ENCODE results near the gene CNTNAP5. TPM values are rescaled to one million over a fixed set of nuclear protein-coding genes. Genes with fewer than 3 reads are reported as not detected.

CNTNAP5 gene
- total RNA-seq, 1 experiment from 2014 or later, result 0.48 TPM

DNA sequence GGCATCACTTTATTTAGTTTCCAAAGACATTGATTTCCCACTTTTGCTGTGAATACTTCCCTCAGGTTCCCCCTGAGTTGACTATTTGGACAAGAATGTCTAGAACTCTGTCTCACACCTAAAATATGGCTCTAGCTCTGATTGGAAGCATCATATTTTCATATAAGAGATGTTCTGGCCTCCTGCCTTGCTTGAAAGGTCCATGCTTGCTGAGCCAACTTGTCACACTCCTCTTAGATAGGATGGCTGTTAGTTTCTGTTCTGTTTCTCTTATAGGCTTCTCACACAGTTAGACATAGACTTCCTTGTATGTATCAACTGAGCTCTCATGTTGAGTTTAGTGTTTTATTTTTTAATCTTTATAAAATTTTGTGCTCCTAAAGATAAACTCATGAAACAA is 87.1 kb downstream of the CNTNAP5 start:
- no peak overlapping the region for H2AK5ac ChIP-seq (ENCODE audit: insufficient read length, low read length)
- no peaks in the 10 kb centered on the region for H3K23me2 ChIP-seq (ENCODE audit: insufficient read length, low read depth, low read length, poor library complexity, severe bottlenecking)
- H3K18ac ChIP-seq (ENCODE audit: insufficient read length, low read depth, low read length), result no peak overlapping the region
- no peak overlapping the region for H3K14ac ChIP-seq (ENCODE audit: insufficient read depth, low read length)
- H3K79me1 ChIP-seq (ENCODE audit: insufficient read depth, low read depth, low read length, poor library complexity, severe bottlenecking), result no peaks in the 10 kb centered on the region
- H2AFZ ChIP-seq (ENCODE audit: low read length), result no peak overlapping the region
- no peak overlapping the region for H2BK120ac ChIP-seq (ENCODE audit: low read depth, low read length, poor library complexity, severe bottlenecking)
- H3K27ac Mint-ChIP-seq, result no peak overlapping the region
- H3K4me3 Mint-ChIP-seq, result no peak overlapping the region
- H4K20me1 ChIP-seq (ENCODE audit: control insufficient read depth, insufficient read depth, insufficient read length), result no peaks in the 10 kb centered on the region
- no peak overlapping the region for H4K5ac ChIP-seq (ENCODE audit: insufficient read length, low read depth, low read length)
- no peak overlapping the region for H2BK12ac ChIP-seq (ENCODE audit: insufficient read length, low read depth, low read length)
- no peaks in the 10 kb centered on the region; the same call in 1 of the 2 replicates for H3K4me1 ChIP-seq (ENCODE audit: insufficient read depth, low read length)
- no peaks in the 10 kb centered on the region for H3K27me3 Mint-ChIP-seq (ENCODE audit: low read depth)
- no peak overlapping the region for H2BK20ac ChIP-seq (ENCODE audit: low read depth, low read length, poor library complexity, severe bottlenecking)
- H3K79me2 ChIP-seq (ENCODE audit: insufficient read depth, low read length), result no peaks in the 10 kb centered on the region
- no peaks in the 10 kb centered on the region for H3K36me3 Mint-ChIP-seq (ENCODE audit: insufficient read depth in 1 of 3, low read depth in 3 of 3)
- no peak overlapping the region for H2BK15ac ChIP-seq (ENCODE audit: low read depth, low read length)
- H3T11ph ChIP-seq (ENCODE audit: low read length), result no peak overlapping the region
- H3K9me3 ChIP-seq (ENCODE audit: control insufficient read depth, low read depth, low read length), result no peaks in the 10 kb centered on the region
- H3K9me3 Mint-ChIP-seq, result no peaks in the 10 kb centered on the region
- no peak overlapping the region for H3K9ac ChIP-seq (ENCODE audit: extremely low read depth, insufficient read length, low read length)
- H4K8ac ChIP-seq (replicated peaks; ENCODE audit: insufficient read length, low read depth, low read length), result no peak overlapping the region
- no peak overlapping the region for H3K56ac ChIP-seq (ENCODE audit: insufficient read length, low read depth, low read length)
- no peak overlapping the region for H3K23ac ChIP-seq (ENCODE audit: insufficient read length, low read depth, low read length)
- H3K4me2 ChIP-seq (ENCODE audit: insufficient read depth, insufficient read length, low read length), result no peak overlapping the region
- H3K27me3 ChIP-seq (ENCODE audit: insufficient read depth, low read length), result no peaks in the 10 kb centered on the region
- H3K4ac ChIP-seq (ENCODE audit: low read depth, low read length), result no peak overlapping the region
- no peak overlapping the region for H2BK5ac ChIP-seq (ENCODE audit: insufficient read length, low read length)
- no peak for DNase-seq
- peaks cover 23 to 33% of the 10 kb centered on the region in 2 experiments for H3K4me1 Mint-ChIP-seq
- TF ChIP-seq, protein P1, sequence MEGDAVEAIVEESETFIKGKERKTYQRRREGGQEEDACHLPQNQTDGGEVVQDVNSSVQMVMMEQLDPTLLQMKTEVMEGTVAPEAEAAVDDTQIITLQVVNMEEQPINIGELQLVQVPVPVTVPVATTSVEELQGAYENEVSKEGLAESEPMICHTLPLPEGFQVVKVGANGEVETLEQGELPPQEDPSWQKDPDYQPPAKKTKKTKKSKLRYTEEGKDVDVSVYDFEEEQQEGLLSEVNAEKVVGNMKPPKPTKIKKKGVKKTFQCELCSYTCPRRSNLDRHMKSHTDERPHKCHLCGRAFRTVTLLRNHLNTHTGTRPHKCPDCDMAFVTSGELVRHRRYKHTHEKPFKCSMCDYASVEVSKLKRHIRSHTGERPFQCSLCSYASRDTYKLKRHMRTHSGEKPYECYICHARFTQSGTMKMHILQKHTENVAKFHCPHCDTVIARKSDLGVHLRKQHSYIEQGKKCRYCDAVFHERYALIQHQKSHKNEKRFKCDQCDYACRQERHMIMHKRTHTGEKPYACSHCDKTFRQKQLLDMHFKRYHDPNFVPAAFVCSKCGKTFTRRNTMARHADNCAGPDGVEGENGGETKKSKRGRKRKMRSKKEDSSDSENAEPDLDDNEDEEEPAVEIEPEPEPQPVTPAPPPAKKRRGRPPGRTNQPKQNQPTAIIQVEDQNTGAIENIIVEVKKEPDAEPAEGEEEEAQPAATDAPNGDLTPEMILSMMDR (conservative IDR thresholded peaks at IDR 0.05), result no peak
- no peak overlapping the region for H3K27ac ChIP-seq (ENCODE audit: insufficient read length, low read depth, low read length)
- no peak overlapping the region for H4K91ac ChIP-seq (ENCODE audit: insufficient read length, low read depth, low read length)
